ENCODE data around the gene SPPL2C. TPM values are rescaled to one million over a fixed set of nuclear protein-coding genes. Genes with fewer than 3 reads are reported as not detected.

SPPL2C gene
- polyA plus RNA-seq, 1 experiment, result not detected

- no peak for TF ChIP-seq CTCF (IDR thresholded peaks at IDR 0.05; ENCODE audit: low read depth, low read length)
- no peak overlapping the region for H3K4me3 ChIP-seq (ENCODE audit: low read depth, low read length)
- ChIA-PET CTCF (interaction anchor here (1.1 kb wide), 1 partner anchor 26 kb away, joined by 4 read pairs; no protein-coding TSS in a partner anchor), POLR2A (no interaction called here)
- H3K27me3 ChIP-seq (ENCODE audit: control insufficient read depth, insufficient read depth, low read length), result peaks cover 7% of the 10 kb centered on the region
- no peak overlapping the region for H3K27ac ChIP-seq (ENCODE audit: low read depth, low read length)
- no peaks in the 10 kb centered on the region for H3K9me3 ChIP-seq (ENCODE audit: control insufficient read depth, insufficient read depth, low read length)
- no peak for DNase-seq (ENCODE audit: low read depth, low spot score)
Observed at GRCh38 chr17:45867171-45867570, 22.5 kb downstream of the SPPL2C start.

GRCh38 chr17:45867702-45868101, 23.0 kb downstream of the SPPL2C start:
- ChIA-PET CTCF (no interaction called here), POLR2A (no interaction called here)
- no peak overlapping the region for H3K4me3 ChIP-seq (ENCODE audit: low read depth, low read length)
- H3K27me3 ChIP-seq (ENCODE audit: control insufficient read depth, insufficient read depth, low read length), result peaks cover 9% of the 10 kb centered on the region
- H3K9me3 ChIP-seq (ENCODE audit: control insufficient read depth, insufficient read depth, low read length), result no peaks in the 10 kb centered on the region
- DNase-seq (ENCODE audit: low read depth, low spot score), result no peak
- no peak overlapping the region for H3K27ac ChIP-seq (ENCODE audit: low read depth, low read length)
- TF ChIP-seq CTCF (IDR thresholded peaks at IDR 0.05; ENCODE audit: low read depth, low read length), result no peak

- TF ChIP-seq CTCF (IDR thresholded peaks at IDR 0.05; ENCODE audit: low read depth, low read length), result no peak
- Histone ChIP-seq H3K4me3 (ENCODE audit: low read depth, low read length) (no peak overlapping the region), H3K9me3 (ENCODE audit: control insufficient read depth, insufficient read depth, low read length) (no peaks in the 10 kb centered on the region), H3K27ac (ENCODE audit: low read depth, low read length) (no peak overlapping the region), H3K27me3 (ENCODE audit: control insufficient read depth, insufficient read depth, low read length) (peaks cover 10% of the 10 kb centered on the region)
- ChIA-PET POLR2A (no interaction called here), CTCF (no interaction called here)
- no peak for DNase-seq (ENCODE audit: low read depth, low spot score)
Observed at GRCh38 chr17:45868276-45868675, 23.6 kb downstream of the SPPL2C start.

- Histone ChIP-seq H3K27me3 (ENCODE audit: control insufficient read depth, insufficient read depth, low read length) (peaks cover 10% of the 10 kb centered on the region), H3K4me3 (ENCODE audit: low read depth, low read length) (no peak overlapping the region), H3K9me3 (ENCODE audit: control insufficient read depth, insufficient read depth, low read length) (no peaks in the 10 kb centered on the region), H3K27ac (ENCODE audit: low read depth, low read length) (no peak overlapping the region)
- ChIA-PET POLR2A (no interaction called here), CTCF (no interaction called here)
- no peak for TF ChIP-seq CTCF (IDR thresholded peaks at IDR 0.05; ENCODE audit: low read depth, low read length)
- DNase-seq (ENCODE audit: low read depth, low spot score), result no peak
Observed at GRCh38 chr17:45869676-45870341, 25.1 kb downstream of the SPPL2C start.

DNA sequence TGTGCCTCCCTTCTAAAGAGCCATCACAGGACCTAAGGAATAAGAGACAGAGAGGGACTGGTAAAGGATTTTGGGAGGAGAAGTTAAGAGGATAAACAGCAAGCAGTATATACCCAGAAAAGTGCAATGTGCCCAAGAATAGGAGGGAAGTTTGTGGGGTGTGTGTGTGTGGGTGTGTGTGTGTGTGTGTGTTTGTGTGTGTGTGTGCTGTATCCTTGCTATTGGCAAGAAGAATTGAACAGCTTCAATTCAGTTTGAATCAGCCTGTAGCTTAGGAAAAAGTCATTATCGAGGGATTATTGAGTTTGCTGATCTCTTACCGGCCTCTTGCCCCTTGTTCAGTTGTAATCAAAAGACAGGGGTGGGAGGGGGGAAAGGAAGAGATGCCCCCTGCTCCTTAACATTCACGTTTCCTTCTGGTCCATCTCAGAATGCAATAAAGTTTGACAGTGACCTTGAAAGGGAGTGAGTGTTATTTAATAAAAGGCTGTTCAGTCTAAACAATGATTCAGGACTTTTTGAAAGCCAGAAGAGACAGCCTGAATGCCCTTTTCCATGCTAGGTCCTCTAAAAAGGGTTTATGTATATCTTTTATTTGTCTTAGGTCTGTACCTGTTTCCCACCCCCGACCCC, 25.8 kb downstream of the SPPL2C start:
- POLR2A ChIA-PET, result no interaction called here
- Histone ChIP-seq H3K27me3 (ENCODE audit: control insufficient read depth, insufficient read depth, low read length) (peaks cover 10% of the 10 kb centered on the region), H3K27ac (ENCODE audit: low read depth, low read length) (no peak overlapping the region), H3K9me3 (ENCODE audit: control insufficient read depth, insufficient read depth, low read length) (no peaks in the 10 kb centered on the region), H3K4me3 (ENCODE audit: low read depth, low read length) (no peak overlapping the region)
- no peak for TF ChIP-seq CTCF (IDR thresholded peaks at IDR 0.05; ENCODE audit: low read depth, low read length)
- CTCF ChIA-PET, result interaction anchor here (0.6 kb wide), 1 partner anchor 70 kb away, joined by 3 read pairs; no protein-coding TSS in a partner anchor
- no peak for DNase-seq (ENCODE audit: low read depth, low spot score)

All from AG04450 (cell line).